Lung (tissue), 12 donors: ENCODE data around the gene GRIN2A. TPM values are rescaled to one million over a fixed set of nuclear protein-coding genes. Genes with fewer than 3 reads are reported as not detected.

ENCODE experiments used
- ATAC-seq: fragments of 200-7000 bp; cut with Tn5 transposase; one replicate; pipeline ENCODE4 v1.9.1; 2020; ENCODE audit warnings: moderate number of reproducible peaks; ENCODE audit not compliant: insufficient read depth, low FRiP score
- DNase-seq, 3 donors: peaks; one replicate each; pipeline ENCODE4 v3.0.0-alpha.2; 2013 to 2017
- H3K27ac ChIP-seq, 2 donors: one replicate each; pipeline ENCODE4 v1.5.1; 2013; ENCODE audit warnings: mild to moderate bottlenecking in 2 of 2, moderate library complexity in 2 of 2, control low read depth in 1 of 2, inconsistent platforms in 1 of 2, low read depth in 1 of 2, low read length in 1 of 2
- H3K27me3 ChIP-seq, 3 donors: one replicate each; pipeline ENCODE4 v1.5.1; 2013; ENCODE audit warnings: low read length in 2 of 3; ENCODE audit not compliant: control insufficient read depth in 3 of 3, insufficient read depth in 3 of 3
- H3K36me3 ChIP-seq, 4 donors: one replicate each; pipeline ENCODE4 v1.5.1; 2013; ENCODE audit warnings: low read length in 4 of 4, mild to moderate bottlenecking in 1 of 4, moderate library complexity in 1 of 4; ENCODE audit not compliant: control insufficient read depth in 4 of 4, insufficient read depth in 4 of 4
- H3K4me1 ChIP-seq, 5 donors: one replicate each; pipeline ENCODE4 v1.5.1; 2013; ENCODE audit warnings: low read length in 5 of 5, mild to moderate bottlenecking in 2 of 5, moderate library complexity in 1 of 5; ENCODE audit not compliant: control insufficient read depth in 5 of 5, insufficient read depth in 5 of 5
- H3K4me3 ChIP-seq: one replicate; pipeline ENCODE4 v1.5.1; 2013; ENCODE audit warnings: mild to moderate bottlenecking, control low read depth, moderate library complexity
- H3K9ac ChIP-seq, 2 donors: one replicate each; pipeline ENCODE4 v1.5.1; 2013; ENCODE audit warnings: low read length in 2 of 2, control low read depth in 1 of 2; ENCODE audit not compliant: insufficient read depth in 1 of 2
- H3K9me3 ChIP-seq, 4 donors: one replicate each; pipeline ENCODE4 v1.5.1; 2013; ENCODE audit warnings: low read length in 3 of 4, mild to moderate bottlenecking in 1 of 4, moderate library complexity in 1 of 4; ENCODE audit not compliant: control insufficient read depth in 4 of 4, insufficient read depth in 3 of 4
- CTCF ChIP-seq: IDR thresholded peaks from 2 replicates; pipeline ENCODE4 v1.5.1; 2012; ENCODE audit warnings: mild to moderate bottlenecking; ENCODE audit errors: control extremely low read depth, extremely low read depth
- WGBS, 2 donors: extraction: QIAGEN DNeasy Blood & Tissue Kit; methylation state at CpG; one replicate each; pipeline ENCODE4 v1.1.7; 2013; 5-methylcytosine and 5-hydroxymethylcytosine counted together
- polyA plus RNA-seq, 2 donors: library from polyadenylated mRNA; stranded (reverse); fragments of 200-250 nt; gene quantifications; one replicate each; pipeline ENCODE4 v1.2.1, GENCODE V29; 2013
- total RNA-seq, 2 donors: library from RNA; depleted of rRNA in 1 of 2; stranded (reverse); fragments of >200 nt in 1 of 2; gene quantifications; one replicate each; pipeline ENCODE4 v1.2.1, GENCODE V29; 2014 to 2021
- donor health status: control.
- donor health status: control.
- donor health status: Bipolar disorder and iron deficiency.
- donor health status: healthy.
- donor health status: DM: yes; HTN: yes; CAD: no.

GRIN2A gene
- total and polyA plus RNA-seq, 4 donors = 0.02 to 0.37 (median 0.10) TPM

- 81 to 92% methylated on average over 2 of the region's 2 CpGs for WGBS, 2 donors
- ATAC-seq = no peak
- Histone ChIP-seq H3K9ac (no peak overlapping the region), H3K9me3 (peaks cover 0 to 5% (median 0%) of the 10 kb centered on the region in 4 donors), H3K4me1 (no peaks in the 10 kb centered on the region), H3K4me3 (no peak overlapping the region), H3K27ac (no peak overlapping the region), H3K27me3 (no peaks in the 10 kb centered on the region), H3K36me3 (no peaks in the 10 kb centered on the region)
- no peak for DNase-seq
- TF ChIP-seq CTCF = no peak
Measured at GRCh38 chr16:10097271-10097670, 85.0 kb downstream of the GRIN2A start.

- DNase-seq (no peak), ATAC-seq (no peak)
- Histone ChIP-seq H3K27me3 (no peaks in the 10 kb centered on the region), H3K9me3 (peaks cover 0 to 2% (median 0%) of the 10 kb centered on the region in 4 donors), H3K27ac (no peak overlapping the region), H3K36me3 (no peaks in the 10 kb centered on the region), H3K4me3 (no peak overlapping the region), H3K4me1 (no peaks in the 10 kb centered on the region), H3K9ac (no peak overlapping the region)
- no peak for TF ChIP-seq CTCF
- 72 to 77% methylated on average over 8 of the region's 8 CpGs for WGBS, 2 donors
Measured at GRCh38 chr16:10093576-10093975, 88.7 kb downstream of the GRIN2A start.

GRCh38 chr16:10090816-10091215 is 91.4 kb downstream of the GRIN2A start:
- no peak overlapping the region for H3K9ac ChIP-seq
- no peak overlapping the region for H3K27ac ChIP-seq
- peaks cover 0 to 3% (median 0%) of the 10 kb centered on the region in 4 donors for H3K9me3 ChIP-seq
- no peaks in the 10 kb centered on the region for H3K36me3 ChIP-seq
- ATAC-seq (no peak), DNase-seq (no peak)
- H3K4me1 ChIP-seq = peaks cover 0 to 3% (median 0%) of the 10 kb centered on the region in 5 donors
- no peak overlapping the region for H3K4me3 ChIP-seq
- WGBS, 2 donors = 84 to 92% methylated on average over 1 of the region's 1 CpG
- peaks cover 0 to 3% (median 0%) of the 10 kb centered on the region in 3 donors for H3K27me3 ChIP-seq
- no peak for TF ChIP-seq CTCF

- peaks cover 0 to 3% (median 0%) of the 10 kb centered on the region in 4 donors for H3K9me3 ChIP-seq
- TF ChIP-seq CTCF = no peak
- no peaks in the 10 kb centered on the region for H3K36me3 ChIP-seq
- ATAC-seq = no peak
- no peak for DNase-seq
- H3K4me3 ChIP-seq = no peak overlapping the region
- no peak overlapping the region for H3K9ac ChIP-seq
- WGBS, 2 donors = 67 to 71% methylated on average over 7 of the region's 7 CpGs
- H3K27ac ChIP-seq = no peak overlapping the region
- peaks cover 0 to 3% (median 0%) of the 10 kb centered on the region in 5 donors for H3K4me1 ChIP-seq
- H3K27me3 ChIP-seq = peaks cover 0 to 5% (median 0%) of the 10 kb centered on the region in 3 donors
Measured at GRCh38 chr16:10088380-10088793, 93.8 kb downstream of the GRIN2A start.
